IMR-90 (cell line): ENCODE measurements around the gene LDAF1. TPM values are rescaled to one million over a fixed set of nuclear protein-coding genes. Genes with fewer than 3 reads are reported as not detected.

Source experiments
- ATAC-seq: fragments of 200-7000 bp; cut with Tn5 transposase; 2 replicates; pipeline ENCODE4 v1.9.1; 2020; ENCODE audit warnings: low read depth, mild to moderate bottlenecking, moderate library complexity
- BruUV-seq: library from RNA; stranded (reverse); fragments of 400-500 nt; replicated peaks from 2 replicates; lab custom pipeline; 2021; lab: Mats Ljungman, UMichigan
- CTCF ChIA-PET: fragments of 300-600 bp; formaldehyde crosslinking; extraction: SDS; loops from one replicate; lab custom pipeline; 2021; ENCODE audit warnings: antibody characterized with exemption; lab: Yijun Ruan, JAX
- POLR2A ChIA-PET: fragments of 300-600 bp; sonication (Branson Sonifier 250); formaldehyde crosslinking; loops from one replicate; lab custom pipeline; 2022; ENCODE audit warnings: antibody characterized with exemption; ENCODE audit not compliant: unreplicated experiment; lab: Charles Lee
- DNase-seq: peaks from one replicate; pipeline ENCODE4 v3.0.0; 2013
- H2AFZ ChIP-seq: replicated peaks from 2 replicates; pipeline ENCODE3; 2013; ENCODE audit warnings: low read length, mild to moderate bottlenecking; ENCODE audit not compliant: poor library complexity
- H2AK5ac ChIP-seq: 2 replicates; pipeline ENCODE4 v1.6.1; 2013; ENCODE audit warnings: low read depth, low read length, inconsistent platforms
- H2AK9ac ChIP-seq: replicated peaks from 2 replicates; pipeline ENCODE3; 2013; ENCODE audit warnings: mild to moderate bottlenecking, low read depth, low read length, moderate library complexity; ENCODE audit not compliant: poor library complexity
- H2BK120ac ChIP-seq: 2 replicates; pipeline ENCODE4 v1.6.1; 2013; ENCODE audit warnings: low read depth, low read length, inconsistent platforms
- H2BK15ac ChIP-seq: 3 replicates; pipeline ENCODE4 v1.6.1; 2013; ENCODE audit warnings: low read depth, low read length, inconsistent platforms
- H2BK20ac ChIP-seq: 2 replicates; pipeline ENCODE4 v1.6.1; 2013; ENCODE audit warnings: low read depth, mild to moderate bottlenecking, inconsistent platforms, low read length, moderate library complexity
- H2BK5ac ChIP-seq: 2 replicates; pipeline ENCODE4 v1.6.1; 2013; ENCODE audit warnings: mild to moderate bottlenecking, low read depth, low read length, inconsistent platforms; ENCODE audit not compliant: poor library complexity, severe bottlenecking
- H3K14ac ChIP-seq: replicated peaks from 2 replicates; pipeline ENCODE4 v1.6.1; 2013; ENCODE audit warnings: low read depth, low read length, inconsistent platforms
- H3K18ac ChIP-seq: 2 replicates; pipeline ENCODE4 v1.6.1; 2013; ENCODE audit warnings: low read depth, low read length, control low read depth
- H3K23ac ChIP-seq: 2 replicates; pipeline ENCODE4 v1.6.1; 2013; ENCODE audit warnings: low read depth, low read length, inconsistent platforms
- H3K27ac ChIP-seq: 2 replicates; pipeline ENCODE4 v1.5.1; 2013; ENCODE audit warnings: mild to moderate bottlenecking, control low read depth, low read length; ENCODE audit not compliant: insufficient read depth
- H3K27me3 ChIP-seq: 2 replicates; pipeline ENCODE4 v1.6.1; 2013; ENCODE audit warnings: low read length; ENCODE audit not compliant: control insufficient read depth, insufficient read depth
- H3K36me3 ChIP-seq: 2 replicates; pipeline ENCODE4 v1.6.1; 2013; ENCODE audit warnings: low read length, mixed read lengths; ENCODE audit not compliant: control insufficient read depth, insufficient read depth
- H3K4ac ChIP-seq: 2 replicates; pipeline ENCODE4 v1.6.1; 2013; ENCODE audit warnings: low read depth, low read length, inconsistent platforms
- H3K4me1 ChIP-seq: 2 replicates; pipeline ENCODE4 v1.6.1; 2013; ENCODE audit warnings: low read length, mixed read lengths; ENCODE audit not compliant: control insufficient read depth, insufficient read depth
- H3K4me2 ChIP-seq: 2 replicates; pipeline ENCODE4 v1.6.1; 2013; ENCODE audit warnings: low read depth, mild to moderate bottlenecking, control low read depth, low read length, moderate library complexity
- H3K4me3 ChIP-seq: 2 replicates; pipeline ENCODE4 v1.5.1; 2013; ENCODE audit warnings: low read depth, mild to moderate bottlenecking, control low read depth, low read length, moderate library complexity; ENCODE audit not compliant: insufficient read depth
- H3K56ac ChIP-seq: 2 replicates; pipeline ENCODE4 v1.6.1; 2013; ENCODE audit warnings: low read length, inconsistent platforms; ENCODE audit not compliant: insufficient read depth; ENCODE audit errors: extremely low read depth
- H3K79me1 ChIP-seq, 2 experiments: 2 replicates each; pipeline ENCODE4 v1.6.1; 2013; ENCODE audit warnings: low read length in 2 of 2, inconsistent platforms in 1 of 2, low read depth in 1 of 2
- H3K9ac ChIP-seq: 2 replicates; pipeline ENCODE4 v1.6.1; 2013; ENCODE audit warnings: low read depth, low read length, control low read depth
- H3K9me1 ChIP-seq: 2 replicates; pipeline ENCODE4 v1.6.1; 2013; ENCODE audit warnings: low read length, inconsistent platforms; ENCODE audit not compliant: insufficient read depth
- H3K9me3 ChIP-seq: 2 replicates; pipeline ENCODE4 v1.6.1; 2013; ENCODE audit warnings: low read length; ENCODE audit not compliant: control insufficient read depth, insufficient read depth
- H4K20me1 ChIP-seq: 2 replicates; pipeline ENCODE4 v1.6.1; 2013; ENCODE audit warnings: low read length, inconsistent platforms; ENCODE audit not compliant: insufficient read depth
- H4K5ac ChIP-seq: 2 replicates; pipeline ENCODE4 v1.6.1; 2013; ENCODE audit warnings: mild to moderate bottlenecking, low read depth, low read length, control low read depth
- H4K8ac ChIP-seq, 2 experiments: 2 replicates each; pipeline ENCODE4 v1.6.1; 2013; ENCODE audit warnings: low read depth in 2 of 2, low read length in 2 of 2, control low read depth in 1 of 2, inconsistent platforms in 1 of 2
- H4K91ac ChIP-seq: 2 replicates; pipeline ENCODE4 v1.6.1; 2013; ENCODE audit warnings: low read depth, low read length, inconsistent platforms; ENCODE audit not compliant: insufficient read depth
- CHD1 ChIP-seq: IDR thresholded peaks from 2 replicates; pipeline ENCODE4 v1.6.1; 2012; ENCODE audit warnings: low read depth, low read length, improper control_type of control experiment
- FOS ChIP-seq: fragments of 150-350 bp; IDR thresholded peaks from 2 replicates; pipeline ENCODE4 v1.6.1; 2016; ENCODE audit warnings: low read depth, low read length
- MAZ ChIP-seq: IDR thresholded peaks from 2 replicates; pipeline ENCODE4 v1.6.1; 2012; ENCODE audit warnings: low read depth, mild to moderate bottlenecking, low read length, improper control_type of control experiment, moderate library complexity, borderline replicate concordance
- MXI1 ChIP-seq: IDR thresholded peaks from 2 replicates; pipeline ENCODE4 v1.6.1; 2012; ENCODE audit warnings: low read depth, mild to moderate bottlenecking, low read length, moderate library complexity, borderline replicate concordance
- NFE2L2 ChIP-seq: fragments of 150-350 bp; IDR thresholded peaks from 2 replicates; pipeline ENCODE4 v1.6.1; 2016; ENCODE audit warnings: low read depth, mild to moderate bottlenecking, low read length
- RFX5 ChIP-seq: IDR thresholded peaks from 2 replicates; pipeline ENCODE4 v1.8.0; 2012; ENCODE audit warnings: low read depth, mild to moderate bottlenecking, low read length, moderate library complexity
- WGBS, 2 experiments: methylation state at CpG; one replicate each; pipeline versions ENCODE4 v1.1.5 to v1.1.7; 2013; ENCODE audit warnings: missing lambda C conversion rate in 2 of 2; ENCODE audit not compliant: insufficient read length in 1 of 2; ENCODE audit errors: extremely low coverage in 2 of 2; 5-methylcytosine and 5-hydroxymethylcytosine counted together
- dilution Hi-C: fragments of 300-500 bp; cut with HindIII; formaldehyde crosslinking; loops from one replicate; pipeline ENCODE4 v1.14.3; 2018; ENCODE audit warnings: low sequenced_read_pairs; ENCODE audit not compliant: unreplicated experiment
- in situ Hi-C: fragments of 300-500 bp; cut with MboI; formaldehyde crosslinking; loops from 3 replicates; pipeline ENCODE4 v1.14.3; 2019; ENCODE audit warnings: low sequenced_read_pairs, inconsistent platforms, mixed read lengths
- intact Hi-C: fragments of 100-400 bp; cut with micrococcal nuclease; formaldehyde crosslinking; loops from 2 replicates; pipeline ENCODE4 v1.10.0; 2022
- polyA plus RNA-seq, 3 experiments: library from polyadenylated mRNA; depleted of rRNA; stranded (reverse); fragments of >200 nt; gene quantifications; 2 replicates each; pipeline ENCODE4 v1.2.3, GENCODE V29; 2012; ENCODE audit warnings: low replicate concordance in 1 of 3
- total RNA-seq: library from RNA; depleted of rRNA; stranded (reverse); fragments of >200 nt; gene quantifications from 2 replicates; pipeline ENCODE4 v1.2.3, GENCODE V29; 2012
- TF ChIP-seq, protein P1 (sequence below): conservative IDR thresholded peaks from 2 replicates; pipeline ENCODE4 v1.5.1; 2012; ENCODE audit warnings: mild to moderate bottlenecking, low read depth, low read length, improper control_type of control experiment

The LDAF1 gene
- total and polyA plus RNA-seq, 2 of the 4 experiments (the other 2 are of a cell fraction), result 21.0 to 62.2 TPM

DNA sequence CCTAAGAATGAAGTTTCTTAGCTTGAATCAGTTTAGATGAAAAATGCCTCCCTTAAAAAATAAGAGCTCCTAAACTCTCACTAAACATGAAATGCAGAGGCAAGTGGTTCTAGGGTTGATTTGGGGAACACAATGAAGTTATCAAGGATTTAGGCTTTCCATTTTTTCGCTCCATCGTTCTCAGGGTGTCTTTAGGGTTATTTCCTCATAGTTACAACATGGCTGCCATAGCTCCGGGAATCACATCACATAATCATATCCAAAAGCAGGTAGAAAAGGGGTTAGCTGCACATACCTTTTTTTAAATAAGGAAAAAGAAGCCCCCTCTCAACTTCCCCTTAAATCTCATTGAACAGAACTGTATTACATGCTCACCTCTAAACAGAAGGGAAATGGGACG lies 31.5 kb downstream of the LDAF1 start:
- intact Hi-C loops (no loop called here), in situ Hi-C loops (no loop called here), dilution Hi-C loops (no loop called here)
- Histone ChIP-seq H4K8ac (no peak overlapping the region), H3K9ac (no peak overlapping the region), H2BK20ac (no peak overlapping the region), H3K4me2 (no peak overlapping the region), H3K27me3 (peaks cover 4% of the 10 kb centered on the region; the same call in 1 of the 2 replicates), H3K23ac (no peak overlapping the region), H3K18ac (no peak overlapping the region), H4K91ac (no peak overlapping the region), H3K9me3 (0 out of 2 replicates have a peak, but pooled peaks cover 4% of the 10 kb centered on the region), H4K20me1 (no peaks in the 10 kb centered on the region), H3K79me1 (no peaks in the 10 kb centered on the region), H3K4ac (no peak overlapping the region), H2AFZ (no peak overlapping the region), H3K4me1 (peaks cover 6% of the 10 kb centered on the region), H2BK15ac (no peak overlapping the region), H2AK5ac (no peak overlapping the region), H3K14ac (no peak overlapping the region), H3K56ac (no peak overlapping the region), H3K27ac (no peak overlapping the region), H3K36me3 (no peaks in the 10 kb centered on the region), H4K5ac (no peak overlapping the region), H3K4me3 (no peak overlapping the region), H2BK120ac (no peak overlapping the region), H2AK9ac (no peak overlapping the region), H2BK5ac (no peak overlapping the region), H3K9me1 (no peaks in the 10 kb centered on the region)
- BruUV-seq, result no TSS peak
- ATAC-seq, result no peak
- TF ChIP-seq, protein P1, sequence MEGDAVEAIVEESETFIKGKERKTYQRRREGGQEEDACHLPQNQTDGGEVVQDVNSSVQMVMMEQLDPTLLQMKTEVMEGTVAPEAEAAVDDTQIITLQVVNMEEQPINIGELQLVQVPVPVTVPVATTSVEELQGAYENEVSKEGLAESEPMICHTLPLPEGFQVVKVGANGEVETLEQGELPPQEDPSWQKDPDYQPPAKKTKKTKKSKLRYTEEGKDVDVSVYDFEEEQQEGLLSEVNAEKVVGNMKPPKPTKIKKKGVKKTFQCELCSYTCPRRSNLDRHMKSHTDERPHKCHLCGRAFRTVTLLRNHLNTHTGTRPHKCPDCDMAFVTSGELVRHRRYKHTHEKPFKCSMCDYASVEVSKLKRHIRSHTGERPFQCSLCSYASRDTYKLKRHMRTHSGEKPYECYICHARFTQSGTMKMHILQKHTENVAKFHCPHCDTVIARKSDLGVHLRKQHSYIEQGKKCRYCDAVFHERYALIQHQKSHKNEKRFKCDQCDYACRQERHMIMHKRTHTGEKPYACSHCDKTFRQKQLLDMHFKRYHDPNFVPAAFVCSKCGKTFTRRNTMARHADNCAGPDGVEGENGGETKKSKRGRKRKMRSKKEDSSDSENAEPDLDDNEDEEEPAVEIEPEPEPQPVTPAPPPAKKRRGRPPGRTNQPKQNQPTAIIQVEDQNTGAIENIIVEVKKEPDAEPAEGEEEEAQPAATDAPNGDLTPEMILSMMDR, result no peak
- TF ChIP-seq RFX5 (no peak), NFE2L2 (no peak), FOS (no peak), MAZ (no peak), CHD1 (no peak), MXI1 (no peak)
- ChIA-PET CTCF (interaction anchor here (4.0 kb wide), 1 partner anchor 110 kb away, joined by 31 read pairs; no protein-coding TSS in a partner anchor), POLR2A (no interaction called here)
- DNase-seq, result no peak
- WGBS, 2 experiments, result no CpG with 5 or more reads among the region's 4 CpGs
